ENCODE results near the gene NCF4. TPM values are rescaled to one million over a fixed set of nuclear protein-coding genes. Genes with fewer than 3 reads are reported as not detected.
A peak's percentile ranks its signal among the peaks of the same experiment; 100 is the strongest.

The NCF4 gene
- total RNA-seq (1 to 10 TPM; 2.6 to 4.3 (median 3.0) TPM), polyA plus RNA-seq (1 to 10 TPM; 1.5 to 1.9 (median 1.5) TPM)
- long read RNA-seq, donor 1, partial matches to known transcripts = 1 of 2 reads
- long read RNA-seq, donor 1, other reads (novel, unspliced or antisense) = 0 of 2 reads
- long read RNA-seq, donor 2, partial matches to known transcripts = 1 of 3 reads
- long read RNA-seq, donor 2, other reads (novel, unspliced or antisense) = 1 of 3 reads

DNA sequence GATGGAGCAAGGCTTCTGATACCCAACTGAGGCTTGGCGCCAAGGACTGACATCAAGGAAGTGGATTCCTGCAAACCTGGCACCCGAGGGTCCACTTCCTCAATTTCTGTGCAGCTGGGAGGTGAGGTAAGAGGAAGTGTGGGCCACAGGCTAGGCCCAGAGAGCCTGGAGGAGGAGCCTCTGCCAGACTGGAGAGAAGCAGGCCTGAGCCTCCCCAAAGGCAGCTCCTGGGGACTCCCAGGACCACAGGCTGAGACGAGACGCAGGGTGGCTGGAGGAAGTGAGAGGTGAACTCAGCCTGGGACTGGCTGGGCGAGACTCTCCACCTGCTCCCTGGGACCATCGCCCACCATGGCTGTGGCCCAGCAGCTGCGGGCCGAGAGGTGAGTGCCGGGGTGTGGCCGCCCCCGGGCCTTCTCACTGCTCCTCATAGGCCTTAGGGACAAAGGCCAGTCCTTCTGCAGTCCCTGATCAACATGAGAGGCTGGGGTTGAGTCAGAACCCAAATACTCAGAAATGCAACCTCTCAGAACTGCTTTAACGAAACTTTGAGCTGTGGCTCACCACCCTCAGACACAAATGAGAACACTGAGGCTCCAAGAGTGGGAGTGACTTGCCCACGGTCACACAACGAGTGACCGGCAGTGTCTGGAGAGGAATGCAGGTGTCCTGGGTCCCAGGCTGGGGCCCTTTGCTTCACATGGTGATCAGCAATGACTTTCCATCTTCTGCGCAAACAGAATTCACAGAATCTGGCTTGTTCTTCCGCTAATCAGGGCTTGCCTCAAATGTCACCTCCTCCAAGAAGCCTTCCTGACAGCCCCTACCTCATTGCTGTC, at the start of gene NCF4:
TSS of gene NCF4 (plus strand) at position 186 of the 839 bp plus-strand sequence. CDS start at position 352, 166 bp downstream.
- WGBS, 3 donors = 59 to 72% (median 64%) methylated on average over 14 to 17 of the region's 17 CpGs
- intact Hi-C loops (cut with DNase I) = no loop called here
- Histone ChIP-seq H3K36me3 (ENCODE audit: insufficient read depth in 1 of 2, low read depth in 1 of 2) (no peaks in the 10 kb centered on the region), H3K27ac (peak within 1 kb of the TSS; percentile 23), H3K27me3 (ENCODE audit: insufficient read depth in 3 of 3, low read length in 2 of 3) (peaks cover 0 to 4% (median 0%) of the 10 kb centered on the region in 3 donors), H3K9me3 (no peaks in the 10 kb centered on the region), H3K4me3 (peak within 1 kb of the TSS; percentile 36), H3K4me1 (peaks cover 22% of the 10 kb centered on the region)
- TF ChIP-seq, protein P1, sequence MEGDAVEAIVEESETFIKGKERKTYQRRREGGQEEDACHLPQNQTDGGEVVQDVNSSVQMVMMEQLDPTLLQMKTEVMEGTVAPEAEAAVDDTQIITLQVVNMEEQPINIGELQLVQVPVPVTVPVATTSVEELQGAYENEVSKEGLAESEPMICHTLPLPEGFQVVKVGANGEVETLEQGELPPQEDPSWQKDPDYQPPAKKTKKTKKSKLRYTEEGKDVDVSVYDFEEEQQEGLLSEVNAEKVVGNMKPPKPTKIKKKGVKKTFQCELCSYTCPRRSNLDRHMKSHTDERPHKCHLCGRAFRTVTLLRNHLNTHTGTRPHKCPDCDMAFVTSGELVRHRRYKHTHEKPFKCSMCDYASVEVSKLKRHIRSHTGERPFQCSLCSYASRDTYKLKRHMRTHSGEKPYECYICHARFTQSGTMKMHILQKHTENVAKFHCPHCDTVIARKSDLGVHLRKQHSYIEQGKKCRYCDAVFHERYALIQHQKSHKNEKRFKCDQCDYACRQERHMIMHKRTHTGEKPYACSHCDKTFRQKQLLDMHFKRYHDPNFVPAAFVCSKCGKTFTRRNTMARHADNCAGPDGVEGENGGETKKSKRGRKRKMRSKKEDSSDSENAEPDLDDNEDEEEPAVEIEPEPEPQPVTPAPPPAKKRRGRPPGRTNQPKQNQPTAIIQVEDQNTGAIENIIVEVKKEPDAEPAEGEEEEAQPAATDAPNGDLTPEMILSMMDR (IDR thresholded peaks at IDR 0.05) = no peak
- ATAC-seq (no peak), DNase-seq (peak; percentile 55 to 80)

DNA sequence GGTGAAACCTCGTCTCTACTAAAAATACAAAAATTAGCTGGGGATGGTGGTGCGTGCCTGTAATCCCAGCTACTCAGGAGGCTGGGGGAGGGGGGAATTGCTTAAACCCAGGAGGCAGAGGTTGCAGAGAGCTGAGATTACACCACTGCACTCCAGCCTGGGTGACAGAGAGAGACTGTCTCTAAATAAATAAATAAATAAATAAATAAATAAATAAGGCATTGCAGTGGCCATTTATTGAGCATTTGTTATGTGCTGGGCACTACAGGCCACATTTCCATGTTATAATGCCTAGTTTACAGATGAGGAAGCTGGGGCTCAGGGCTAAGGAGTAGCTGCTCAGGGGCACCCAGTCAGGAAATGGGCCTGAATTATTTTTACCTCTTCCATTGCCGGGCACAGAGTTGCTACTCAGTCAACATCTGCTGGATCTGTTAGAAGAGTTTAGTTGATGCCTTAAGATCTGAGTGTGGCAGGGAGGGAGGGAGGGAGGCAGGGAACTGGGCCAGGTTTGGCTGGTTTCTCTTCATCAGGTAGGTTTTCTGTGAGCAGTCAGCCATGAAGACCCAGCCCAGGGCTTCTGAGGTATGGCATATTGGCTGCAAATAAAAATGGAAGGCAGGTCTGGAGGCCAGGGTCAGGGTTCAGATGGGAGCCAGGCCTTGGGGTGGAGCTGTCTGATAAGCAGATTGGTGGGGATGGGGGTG, 49.6 kb upstream of the NCF4 start:
- TF ChIP-seq, protein P1 (IDR thresholded peaks at IDR 0.05) = no peak
- ATAC-seq (no peak), DNase-seq (no peak)
- Histone ChIP-seq H3K27ac (no peak overlapping the region), H3K4me3 (no peak overlapping the region), H3K4me1 (no peaks in the 10 kb centered on the region), H3K27me3 (ENCODE audit: insufficient read depth in 3 of 3, low read length in 2 of 3) (peaks cover 0 to 41% (median 6%) of the 10 kb centered on the region in 3 donors), H3K36me3 (ENCODE audit: insufficient read depth in 1 of 2, low read depth in 1 of 2) (no peaks in the 10 kb centered on the region), H3K9me3 (no peaks in the 10 kb centered on the region)
- 85 to 88% (median 86%) methylated on average over 3 of the region's 3 CpGs for WGBS, 3 donors
- intact Hi-C loops (cut with DNase I) = no loop called here

GRCh38 chr22:36814801-36815200, 46.0 kb upstream of the NCF4 start:
- Histone ChIP-seq H3K9me3 (no peaks in the 10 kb centered on the region), H3K27ac (no peak overlapping the region), H3K4me3 (no peak overlapping the region), H3K36me3 (ENCODE audit: insufficient read depth in 1 of 2, low read depth in 1 of 2) (no peaks in the 10 kb centered on the region), H3K4me1 (peaks cover 10% of the 10 kb centered on the region), H3K27me3 (ENCODE audit: insufficient read depth in 3 of 3, low read length in 2 of 3) (peaks cover 0 to 67% (median 24%) of the 10 kb centered on the region in 3 donors)
- WGBS, 3 donors = 65 to 76% (median 68%) methylated on average over 10 of the region's 10 CpGs
- intact Hi-C loops (cut with DNase I) = no loop called here
- ATAC-seq = no peak
- no peak for DNase-seq
- TF ChIP-seq, protein P1 (IDR thresholded peaks at IDR 0.05) = no peak

GRCh38 chr22:36815558-36816338, 45.1 kb upstream of the NCF4 start:
- ATAC-seq (no peak), DNase-seq (no peak)
- no peaks in the 10 kb centered on the region for H3K36me3 ChIP-seq (ENCODE audit: insufficient read depth in 1 of 2, low read depth in 1 of 2)
- H3K27me3 ChIP-seq (ENCODE audit: insufficient read depth in 3 of 3, low read length in 2 of 3) = peaks cover 0 to 75% (median 22%) of the 10 kb centered on the region in 3 donors
- H3K27ac ChIP-seq = no peak overlapping the region
- intact Hi-C loops (cut with DNase I) = no loop called here
- H3K4me1 ChIP-seq = peaks cover 10% of the 10 kb centered on the region
- TF ChIP-seq, protein P1 (IDR thresholded peaks at IDR 0.05) = no peak
- H3K4me3 ChIP-seq = no peak overlapping the region
- WGBS, 3 donors = 34 to 45% (median 39%) methylated on average over 8 of the region's 8 CpGs
- no peaks in the 10 kb centered on the region for H3K9me3 ChIP-seq
